ENCODE measurements around the gene EEF1AKMT4.
A peak's percentile ranks its signal among the peaks of the same experiment; 100 is the strongest.
"Not testable (repeated sequence)": the region's sequence is repeated elsewhere in the genome, so short reads cannot be mapped to it uniquely, and the experiment has no call there.

Gene EEF1AKMT4

GRCh38 chr3:184259878-184260723 is 10.6 kb downstream of the EEF1AKMT4 start:
- no peak for DNase-seq (ENCODE audit: low read depth in 4 of 4, low spot score in 1 of 4)

- no peak for DNase-seq (ENCODE audit: low read depth in 4 of 4, low spot score in 1 of 4)
Measured at GRCh38 chr3:184260724-184261269, 11.3 kb downstream of the EEF1AKMT4 start.

- peak in 1 of 4 experiments; percentile 62 for DNase-seq (ENCODE audit: low read depth in 4 of 4, low spot score in 1 of 4)
Measured at GRCh38 chr3:184261270-184261853, 11.9 kb downstream of the EEF1AKMT4 start, which contains the start of gene CAMK2N2. TSS of gene CAMK2N2 (minus strand) at chr3:184261553. CDS start at chr3:184261285, 268 bp downstream.

GRCh38 chr3:184261854-184262763 is 12.6 kb downstream of the EEF1AKMT4 start:
- no peak for DNase-seq (ENCODE audit: low read depth in 4 of 4, low spot score in 1 of 4)

DNA sequence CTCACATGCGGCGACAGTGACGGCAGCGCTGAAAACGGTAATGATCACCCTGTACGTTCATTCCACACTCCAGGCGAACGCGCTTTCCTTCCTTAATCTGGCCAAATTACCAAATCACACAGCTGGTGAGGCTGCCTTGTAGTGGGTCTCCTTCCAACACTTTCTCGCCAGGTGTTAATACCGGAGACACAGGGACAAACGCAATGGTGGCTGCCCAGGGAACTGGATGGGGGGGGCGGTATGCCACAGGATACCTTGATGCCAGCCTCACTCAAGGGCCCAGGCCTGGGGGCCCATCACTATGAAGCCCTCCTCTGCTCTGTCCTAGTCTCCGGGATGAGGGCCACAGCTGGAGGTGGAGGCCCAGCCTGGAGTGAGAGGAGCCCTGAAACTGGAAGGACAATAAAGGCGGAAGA is 13.3 kb downstream of the EEF1AKMT4 start:
- no peak for DNase-seq (ENCODE audit: low read depth in 4 of 4, low spot score in 1 of 4)

DNA sequence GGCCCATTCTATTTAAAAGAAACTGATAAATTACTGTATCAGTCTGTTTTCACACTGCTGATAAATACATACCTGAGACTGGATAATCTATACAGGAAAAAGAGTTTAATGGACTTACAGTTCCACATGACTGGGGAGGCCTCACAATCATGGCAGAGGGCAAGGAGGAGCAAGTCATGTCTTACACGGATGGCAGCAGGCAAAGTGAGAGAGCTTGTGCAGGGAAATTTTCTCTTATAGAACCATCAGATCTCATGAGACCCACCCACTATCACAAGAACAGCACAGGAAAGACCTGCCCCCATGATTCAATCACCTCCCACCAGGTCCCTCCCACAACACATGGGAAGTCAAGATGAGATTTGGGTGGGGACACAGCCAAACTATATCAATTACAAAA is 17.8 kb downstream of the EEF1AKMT4 start:
- DNase-seq (ENCODE audit: low read depth in 4 of 4, low spot score in 1 of 4): not testable (repeated sequence)

- DNase-seq (ENCODE audit: low read depth in 4 of 4, low spot score in 1 of 4): no peak
Measured at GRCh38 chr3:184272269-184272668, 22.8 kb downstream of the EEF1AKMT4 start.

DNA sequence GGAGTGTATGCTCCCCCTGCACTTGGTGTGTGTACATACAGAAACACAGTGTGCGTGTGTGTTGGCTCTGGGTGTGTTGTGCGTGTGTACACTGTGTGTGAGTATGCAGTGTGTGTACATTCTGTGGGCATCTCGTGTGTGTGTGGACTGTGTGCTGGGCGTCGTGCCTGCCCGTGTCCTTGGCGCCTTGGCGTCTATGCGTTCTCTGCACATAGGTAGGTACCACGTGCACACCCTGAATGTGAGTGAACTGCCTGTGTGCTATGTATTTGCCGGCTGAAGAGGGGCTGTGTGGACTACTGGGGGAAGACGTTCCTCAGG is 25.9 kb downstream of the EEF1AKMT4 start:
- no peak for DNase-seq (ENCODE audit: low read depth in 4 of 4, low spot score in 1 of 4)

DNA sequence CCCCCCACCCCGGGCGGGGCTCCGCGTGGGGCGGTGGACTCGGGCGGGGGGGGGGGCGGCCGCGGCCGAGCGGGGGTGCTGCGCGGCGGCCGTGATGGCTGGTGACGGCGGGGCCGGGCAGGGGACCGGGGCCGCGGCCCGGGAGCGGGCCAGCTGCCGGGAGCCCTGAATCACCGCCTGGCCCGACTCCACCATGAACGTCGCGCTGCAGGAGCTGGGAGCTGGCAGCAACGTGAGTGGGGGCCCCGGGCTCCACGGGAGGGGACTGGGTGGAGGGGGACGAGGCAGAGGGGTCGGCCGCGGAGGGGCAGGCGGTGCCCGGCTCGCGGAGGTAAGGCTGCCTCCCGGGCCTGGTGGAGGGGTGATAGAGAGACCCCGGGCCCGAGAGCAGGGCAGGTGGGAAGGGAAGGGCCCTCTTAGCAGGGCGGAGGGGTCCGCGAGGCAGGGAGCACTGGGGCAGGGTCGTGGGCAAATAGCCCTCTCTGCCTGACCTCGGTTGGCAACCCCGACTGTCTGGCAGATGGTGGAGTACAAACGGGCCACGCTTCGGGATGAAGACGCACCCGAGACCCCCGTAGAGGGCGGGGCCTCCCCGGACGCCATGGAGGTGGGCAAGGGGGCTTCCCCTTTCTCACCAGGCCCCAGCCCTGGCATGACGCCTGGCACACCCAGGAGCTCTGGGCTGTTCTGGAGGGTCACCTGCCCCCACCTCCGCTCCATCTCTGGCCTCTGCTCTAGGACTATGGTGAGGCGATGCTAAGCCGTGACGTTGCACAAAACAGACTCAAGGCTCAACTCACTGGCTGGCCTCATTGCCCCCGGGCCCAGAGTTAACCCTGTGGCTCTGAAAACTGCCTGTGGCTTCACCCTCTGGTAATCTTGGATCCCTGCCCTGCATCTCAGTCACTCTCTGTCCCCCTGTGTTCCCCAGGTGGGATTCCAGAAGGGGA is 26.8 kb downstream of the EEF1AKMT4 start, which contains the start of gene ECE2:
ECE2 (plus strand) TSS at position 62 of the 950 bp plus-strand sequence; CDS start at position 194, 132 bp downstream.
- DNase-seq (ENCODE audit: low read depth in 4 of 4, low spot score in 1 of 4): no peak

- DNase-seq (ENCODE audit: low read depth in 4 of 4, low spot score in 1 of 4): no peak
Measured at GRCh38 chr3:184277366-184277765, 27.9 kb downstream of the EEF1AKMT4 start.

- DNase-seq (ENCODE audit: low read depth in 4 of 4, low spot score in 1 of 4): no peak
Measured at GRCh38 chr3:184282941-184283340, 33.5 kb downstream of the EEF1AKMT4 start.

DNA sequence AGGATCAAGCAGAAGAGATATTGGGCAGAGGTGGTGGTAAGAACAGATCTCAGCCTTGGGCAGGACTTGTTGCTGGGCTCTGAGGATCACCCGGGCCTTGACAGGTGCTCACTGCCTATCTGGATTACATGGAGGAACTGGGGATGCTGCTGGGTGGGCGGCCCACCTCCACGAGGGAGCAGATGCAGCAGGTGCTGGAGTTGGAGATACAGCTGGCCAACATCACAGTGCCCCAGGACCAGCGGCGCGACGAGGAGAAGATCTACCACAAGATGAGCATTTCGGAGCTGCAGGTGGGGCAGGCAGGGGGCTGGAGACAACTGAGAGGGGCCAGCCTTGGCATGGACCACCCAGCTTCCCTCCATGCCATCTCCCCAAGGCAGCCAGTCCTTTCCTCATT is 34.2 kb downstream of the EEF1AKMT4 start:
- no peak for DNase-seq (ENCODE audit: low read depth in 4 of 4, low spot score in 1 of 4)

GRCh38 chr3:184284696-184285095 is 35.2 kb downstream of the EEF1AKMT4 start:
- DNase-seq (ENCODE audit: low read depth in 4 of 4, low spot score in 1 of 4): no peak

DNA sequence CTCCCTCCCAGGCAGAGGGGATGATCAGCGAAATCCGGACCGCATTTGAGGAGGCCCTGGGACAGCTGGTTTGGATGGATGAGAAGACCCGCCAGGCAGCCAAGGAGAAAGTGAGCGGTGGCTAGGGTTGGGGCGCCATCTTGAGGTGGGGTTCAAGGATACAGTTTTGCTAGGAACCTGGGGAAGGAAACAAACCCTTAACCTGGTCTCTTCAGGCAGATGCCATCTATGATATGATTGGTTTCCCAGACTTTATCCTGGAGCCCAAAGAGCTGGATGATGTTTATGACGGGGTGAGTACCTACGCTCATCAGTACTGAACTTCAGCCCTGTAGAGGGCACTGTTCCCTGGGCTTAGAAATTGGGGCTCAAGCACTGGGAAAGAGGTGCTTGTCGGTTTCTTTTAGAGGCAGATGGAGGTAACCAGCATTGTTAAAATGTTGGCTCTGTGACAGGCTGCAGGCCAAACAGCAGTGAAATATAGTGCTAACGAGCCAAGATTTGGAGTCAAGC is 40.0 kb downstream of the EEF1AKMT4 start:
- peak; percentile 26 to 67 (median 56) for DNase-seq (ENCODE audit: low read depth in 4 of 4, low spot score in 1 of 4)

DNA sequence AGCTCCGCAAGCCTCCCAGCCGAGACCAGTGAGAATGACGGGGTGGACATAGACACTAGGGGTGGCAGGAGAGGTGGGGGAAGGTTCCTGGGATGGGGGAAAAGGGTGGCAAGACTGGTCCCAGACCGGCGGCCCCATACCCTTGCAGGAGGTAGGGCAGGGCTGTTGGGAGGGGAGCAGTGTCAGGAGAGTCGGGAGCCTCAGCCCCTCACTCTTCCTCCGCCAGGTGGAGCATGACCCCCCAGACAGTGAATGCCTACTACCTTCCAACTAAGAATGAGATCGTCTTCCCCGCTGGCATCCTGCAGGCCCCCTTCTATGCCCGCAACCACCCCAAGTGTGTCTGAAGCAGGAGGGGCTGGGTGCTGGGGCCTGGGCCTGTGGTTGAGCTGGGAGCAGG is 40.9 kb downstream of the EEF1AKMT4 start:
- no peak for DNase-seq (ENCODE audit: low read depth in 4 of 4, low spot score in 1 of 4)

- no peak for DNase-seq (ENCODE audit: low read depth in 4 of 4, low spot score in 1 of 4)
Measured at GRCh38 chr3:184291044-184291737, 41.7 kb downstream of the EEF1AKMT4 start.

DNA sequence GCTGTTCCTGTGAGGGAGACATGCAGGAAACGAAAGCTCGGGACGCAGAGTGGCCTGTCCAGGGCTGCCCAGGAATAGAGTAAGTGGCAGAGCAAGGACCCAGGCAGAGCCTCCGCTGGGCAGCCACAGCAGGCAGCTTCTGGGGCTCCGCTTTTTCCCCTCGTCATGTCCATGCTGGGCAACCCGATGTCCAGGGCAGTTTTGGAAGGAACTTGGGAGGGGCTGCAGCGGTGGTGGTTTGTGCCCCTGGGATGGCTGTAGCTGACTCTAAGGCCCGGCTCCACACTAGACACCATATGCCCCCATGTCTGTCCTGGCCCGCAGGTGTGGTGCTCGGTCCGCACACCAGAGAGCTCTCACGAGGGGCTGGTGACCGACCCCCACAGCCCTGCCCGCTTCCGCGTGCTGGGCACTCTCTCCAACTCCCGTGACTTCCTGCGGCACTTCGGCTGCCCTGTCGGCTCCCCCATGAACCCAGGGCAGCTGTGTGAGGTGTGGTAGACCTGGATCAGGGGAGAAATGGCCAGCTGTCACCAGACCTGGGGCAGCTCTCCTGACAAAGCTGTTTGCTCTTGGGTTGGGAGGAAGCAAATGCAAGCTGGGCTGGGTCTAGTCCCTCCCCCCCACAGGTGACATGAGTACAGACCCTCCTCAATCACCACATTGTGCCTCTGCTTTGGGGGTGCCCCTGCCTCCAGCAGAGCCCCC is 42.4 kb downstream of the EEF1AKMT4 start:
- DNase-seq (ENCODE audit: low read depth in 4 of 4, low spot score in 1 of 4): no peak

GRCh38 chr3:184295771-184296170 is 46.3 kb downstream of the EEF1AKMT4 start:
- DNase-seq (ENCODE audit: low read depth in 4 of 4, low spot score in 1 of 4): no peak

DNA sequence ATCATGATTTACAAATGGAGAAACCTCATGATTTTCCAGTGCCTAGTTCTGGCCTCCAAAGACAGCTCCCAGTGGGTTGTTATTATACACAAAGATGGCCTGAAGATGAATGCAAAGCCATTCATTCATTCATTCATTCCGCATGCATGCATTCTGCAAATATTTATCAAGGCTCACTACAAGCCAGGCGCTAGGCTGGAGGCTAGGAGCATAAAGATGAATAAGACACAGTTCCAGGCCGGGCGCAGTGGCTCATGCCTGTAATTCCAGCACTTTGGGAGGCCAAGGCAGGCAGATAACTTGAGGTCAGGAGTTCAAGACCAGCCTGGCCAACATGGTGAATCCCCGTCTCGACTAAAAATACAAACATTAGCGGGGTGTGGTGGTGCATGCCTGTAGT is 47.1 kb downstream of the EEF1AKMT4 start:
- no peak for DNase-seq (ENCODE audit: low read depth in 4 of 4, low spot score in 1 of 4)

All from stimulated activated CD4-positive, alpha-beta T cell treated with anti-CD3 and anti-CD28 coated beads, Interleukin-1b, Interleukin-23, amount 100 ng/mL, for 24 hours (primary cell).